Natural killer cell treated with Interleukin-12 subunit alpha and Interleukin-12 subunit beta and Interleukin-15 and Interleukin-18, amount 100 ng/mL, for 72 hours (primary cell): ENCODE data around the gene FBXO3. TPM values are rescaled to one million over a fixed set of nuclear protein-coding genes. Genes with fewer than 3 reads are reported as not detected.

Experiments used
- ATAC-seq, 2 donors: fragments of 150-1000 bp; cut with Tn5 transposase in 1 of 2; sonication (Bioruptor Pico), chemical (Tn5 transposase) in 1 of 2; 2 replicates each; pipeline ENCODE4 v1.10.0; 2021
- DNase-seq: peaks from one replicate; pipeline ENCODE4 v3.0.0; 2022; ENCODE audit warnings: low spot score
- H3K27ac Mint-ChIP-seq, 2 donors: 1 replicate in 1 of 2; 2 replicates in 1 of 2; pipeline ENCODE4 v1.8.0; 2022; ENCODE audit warnings: mixed read lengths in 2 of 2, mild to moderate bottlenecking in 1 of 2, moderate library complexity in 1 of 2
- H3K27me3 Mint-ChIP-seq, 2 donors: 1 replicate in 1 of 2; 2 replicates in 1 of 2; pipeline ENCODE4 v1.8.0; 2022; ENCODE audit warnings: mixed read lengths in 2 of 2
- H3K36me3 Mint-ChIP-seq: one replicate; pipeline ENCODE4 v1.8.0; 2022; ENCODE audit warnings: mixed read lengths
- H3K4me1 Mint-ChIP-seq, 2 donors: 1 replicate in 1 of 2; 2 replicates in 1 of 2; pipeline ENCODE4 v1.8.0; 2022; ENCODE audit warnings: low read depth in 2 of 2, mixed read lengths in 2 of 2, mild to moderate bottlenecking in 1 of 2
- H3K4me3 Mint-ChIP-seq: one replicate; pipeline ENCODE4 v1.8.0; 2022; ENCODE audit warnings: mixed read lengths
- H3K9me3 Mint-ChIP-seq: 2 replicates; pipeline ENCODE4 v1.8.0; 2022; ENCODE audit warnings: mixed read lengths
- total RNA-seq, 2 donors: library from RNA; stranded (reverse); gene quantifications; one replicate each; pipeline ENCODE4 v1.2.3, GENCODE V29; 2022

FBXO3 gene
- total RNA-seq, 2 donors from 2014 or later: 20.8 to 25.1 TPM

GRCh38 chr11:33753304-33753967 lies 20.9 kb downstream of the FBXO3 start:
- H3K27me3 Mint-ChIP-seq: no peaks in the 10 kb centered on the region
- no peak overlapping the region for H3K27ac Mint-ChIP-seq
- H3K9me3 Mint-ChIP-seq: no peaks in the 10 kb centered on the region
- H3K4me1 Mint-ChIP-seq: peaks cover 0 to 9% of the 10 kb centered on the region in 2 donors
- ATAC-seq (peak in 1 of 2 donors; percentile 67), DNase-seq (no peak)
- H3K4me3 Mint-ChIP-seq: no peak overlapping the region
- no peaks in the 10 kb centered on the region for H3K36me3 Mint-ChIP-seq

GRCh38 chr11:33751878-33752277 lies 22.4 kb downstream of the FBXO3 start:
- H3K36me3 Mint-ChIP-seq: no peaks in the 10 kb centered on the region
- peaks cover 0 to 9% of the 10 kb centered on the region in 2 donors for H3K4me1 Mint-ChIP-seq
- H3K27me3 Mint-ChIP-seq: no peaks in the 10 kb centered on the region
- H3K27ac Mint-ChIP-seq: no peak overlapping the region
- DNase-seq (no peak), ATAC-seq (no peak)
- H3K4me3 Mint-ChIP-seq: no peak overlapping the region
- no peaks in the 10 kb centered on the region for H3K9me3 Mint-ChIP-seq

- Mint-ChIP-seq H3K4me1 (peaks cover 0 to under 1% of the 10 kb centered on the region in 2 donors), H3K27ac (no peak overlapping the region), H3K9me3 (no peaks in the 10 kb centered on the region), H3K4me3 (no peak overlapping the region), H3K36me3 (peaks cover 9% of the 10 kb centered on the region), H3K27me3 (no peaks in the 10 kb centered on the region)
- ATAC-seq (no peak), DNase-seq (no peak)
These were observed 26.3 kb downstream of the FBXO3 start for GRCh38 chr11:33747979-33748378.

GRCh38 chr11:33743291-33743690 lies 31.0 kb downstream of the FBXO3 start:
- DNase-seq (no peak), ATAC-seq (no peak)
- Mint-ChIP-seq H3K27me3 (no peaks in the 10 kb centered on the region), H3K27ac (no peak overlapping the region), H3K9me3 (no peaks in the 10 kb centered on the region), H3K36me3 (peaks cover 9% of the 10 kb centered on the region), H3K4me3 (no peak overlapping the region), H3K4me1 (no peaks in the 10 kb centered on the region)

GRCh38 chr11:33742249-33742851 lies 32.0 kb downstream of the FBXO3 start:
- no peak overlapping the region for H3K4me3 Mint-ChIP-seq

GRCh38 chr11:33741806-33742205 lies 32.5 kb downstream of the FBXO3 start:
- H3K9me3 Mint-ChIP-seq: no peaks in the 10 kb centered on the region
- H3K4me3 Mint-ChIP-seq: no peak overlapping the region
- H3K36me3 Mint-ChIP-seq: peaks cover 9% of the 10 kb centered on the region
- DNase-seq (no peak), ATAC-seq (no peak)
- no peak overlapping the region for H3K27ac Mint-ChIP-seq
- no peaks in the 10 kb centered on the region for H3K27me3 Mint-ChIP-seq
- peaks cover 0 to 2% of the 10 kb centered on the region in 2 donors for H3K4me1 Mint-ChIP-seq

More at GRCh38 chr11:33742249-33742851, 32.0 kb downstream of the FBXO3 start:
- Mint-ChIP-seq H3K4me1 (no peaks in the 10 kb centered on the region), H3K36me3 (peaks cover 9% of the 10 kb centered on the region), H3K27ac (no peak overlapping the region), H3K9me3 (no peaks in the 10 kb centered on the region), H3K27me3 (no peaks in the 10 kb centered on the region)
- no peak for DNase-seq
- no peak for ATAC-seq

GRCh38 chr11:33737362-33737821 lies 36.9 kb downstream of the FBXO3 start:
- Mint-ChIP-seq H3K36me3 (no peaks in the 10 kb centered on the region), H3K4me3 (no peak overlapping the region), H3K4me1 (peaks cover 15 to 21% of the 10 kb centered on the region in 2 donors), H3K27ac (no peak overlapping the region), H3K27me3 (peaks cover 0 to 3% of the 10 kb centered on the region in 2 donors), H3K9me3 (no peaks in the 10 kb centered on the region)
- ATAC-seq (no peak), DNase-seq (no peak)

GRCh38 chr11:33736148-33736812 lies 38.0 kb downstream of the FBXO3 start, which contains the start of gene CD59:
Gene CD59, minus strand, starts transcription at chr11:33736423. Its CDS starts 13,978 bp downstream, at chr11:33722445.
- Mint-ChIP-seq H3K4me3 (peak within 1 kb of the TSS; percentile 82), H3K27me3 (peaks cover 0 to 3% of the 10 kb centered on the region in 2 donors), H3K9me3 (no peaks in the 10 kb centered on the region), H3K36me3 (no peaks in the 10 kb centered on the region), H3K27ac (peak within 1 kb of the TSS; percentile 11 to 61), H3K4me1 (peaks cover 22 to 29% of the 10 kb centered on the region in 2 donors)
- DNase-seq (peak; percentile 89), ATAC-seq (peak; percentile 82 to 87)

- H3K4me1 Mint-ChIP-seq: peaks cover 25 to 31% of the 10 kb centered on the region in 2 donors
- H3K4me3 Mint-ChIP-seq: peak overlapping the region; percentile 82
- H3K9me3 Mint-ChIP-seq: no peaks in the 10 kb centered on the region
- ATAC-seq: peak; percentile 77 to 85
- no peaks in the 10 kb centered on the region for H3K36me3 Mint-ChIP-seq
- H3K27ac Mint-ChIP-seq: peak overlapping the region; percentile 11 to 61
- DNase-seq: peak; percentile 80
- H3K27me3 Mint-ChIP-seq: peaks cover 0 to 3% of the 10 kb centered on the region in 2 donors
These were observed 38.8 kb downstream of the FBXO3 start for GRCh38 chr11:33735271-33736147.

- peaks cover 25 to 31% of the 10 kb centered on the region in 2 donors for H3K4me1 Mint-ChIP-seq
These were observed 39.7 kb downstream of the FBXO3 start for GRCh38 chr11:33734441-33735270.

GRCh38 chr11:33733980-33734379 lies 40.3 kb downstream of the FBXO3 start:
- Mint-ChIP-seq H3K36me3 (no peaks in the 10 kb centered on the region), H3K27ac (no peak overlapping the region), H3K9me3 (no peaks in the 10 kb centered on the region), H3K4me3 (peak overlapping the region; percentile 38), H3K27me3 (peaks cover 0 to 3% of the 10 kb centered on the region in 2 donors), H3K4me1 (peaks cover 28 to 31% of the 10 kb centered on the region in 2 donors)
- no peak for ATAC-seq
- no peak for DNase-seq

More at GRCh38 chr11:33734441-33735270, 39.7 kb downstream of the FBXO3 start:
- ATAC-seq (no peak), DNase-seq (no peak)
- Mint-ChIP-seq H3K27me3 (peaks cover 0 to 3% of the 10 kb centered on the region in 2 donors), H3K4me3 (peak overlapping the region; percentile 82), H3K36me3 (no peaks in the 10 kb centered on the region), H3K9me3 (no peaks in the 10 kb centered on the region), H3K27ac (peak overlapping the region; percentile 11 to 61)

GRCh38 chr11:33731723-33732531 lies 42.4 kb downstream of the FBXO3 start:
- Mint-ChIP-seq H3K27me3 (peaks cover 0 to 8% of the 10 kb centered on the region in 2 donors), H3K36me3 (no peaks in the 10 kb centered on the region), H3K4me1 (peaks cover 28 to 30% of the 10 kb centered on the region in 2 donors), H3K27ac (no peak overlapping the region), H3K9me3 (no peaks in the 10 kb centered on the region), H3K4me3 (peak overlapping the region; percentile 0)
- DNase-seq: no peak
- peak; percentile 61 to 73 for ATAC-seq
